NT2/D1 (cell line): Measurements from ENCODE around the gene CPEB1.

Source experiments
- SUZ12 ChIP-seq: IDR thresholded peaks from 2 replicates; pipeline ENCODE4 v1.6.1; 2011; ENCODE audit not compliant: insufficient read length, insufficient read depth; ENCODE audit errors: extremely low read depth
- YY1 ChIP-seq: IDR thresholded peaks from 2 replicates; pipeline ENCODE4 v1.6.1; 2011; ENCODE audit not compliant: insufficient read length, insufficient read depth
- ZNF274 ChIP-seq: IDR thresholded peaks from 2 replicates; pipeline ENCODE4 v1.6.1; 2011; ENCODE audit warnings: mild to moderate bottlenecking, low read depth, low read length

DNA sequence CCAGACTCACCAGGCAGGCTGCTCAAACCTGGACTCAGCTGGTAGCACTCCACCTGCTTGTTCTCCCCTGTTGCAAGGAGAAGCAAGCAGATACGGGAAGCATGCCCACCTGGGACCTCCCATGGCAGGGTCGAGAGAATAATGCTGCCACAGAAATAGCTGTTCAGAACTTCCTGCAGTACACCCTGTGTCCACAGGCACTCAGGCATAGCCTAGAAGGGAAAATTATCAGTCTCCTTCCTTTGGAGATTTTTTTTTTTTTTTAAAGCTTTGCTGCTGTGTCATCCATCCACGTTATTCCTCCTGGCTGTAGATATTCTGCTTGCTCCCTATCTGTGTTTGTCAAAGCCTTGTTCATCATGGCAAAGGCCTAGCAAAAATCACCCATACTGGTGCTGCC lies 74.2 kb downstream of the CPEB1 start:
- no peak for TF ChIP-seq ZNF274
- no peak for TF ChIP-seq YY1
- no peak for TF ChIP-seq SUZ12
